Upper lobe of right lung (tissue), 1 donor: ENCODE results near the gene CACNB4. TPM values are rescaled to one million over a fixed set of nuclear protein-coding genes. Genes with fewer than 3 reads are reported as not detected.
"Not testable (repeated sequence)": the region's sequence is repeated elsewhere in the genome, so short reads cannot be mapped to it uniquely, and the experiment has no call there.

Experiments used
- ATAC-seq: fragments of 200-7000 bp; cut with Tn5 transposase; one replicate; pipeline ENCODE4 v1.9.1; 2020; ENCODE audit warnings: mild to moderate bottlenecking, moderate library complexity
- DNase-seq: peaks from one replicate; pipeline ENCODE4 v3.0.0-alpha.2; 2020
- H3K27ac ChIP-seq: fragments of 200-600 bp; one replicate; pipeline ENCODE4 v1.8.0; 2022
- H3K27me3 ChIP-seq: fragments of 200-600 bp; one replicate; pipeline ENCODE4 v1.8.0; 2022; ENCODE audit warnings: mild to moderate bottlenecking
- H3K36me3 ChIP-seq: fragments of 200-600 bp; one replicate; pipeline ENCODE4 v1.8.0; 2022
- H3K4me1 ChIP-seq: fragments of 200-600 bp; one replicate; pipeline ENCODE4 v1.8.0; 2022
- H3K4me3 ChIP-seq: fragments of 200-600 bp; one replicate; pipeline ENCODE4 v1.8.0; 2022; ENCODE audit warnings: mild to moderate bottlenecking
- H3K9me3 ChIP-seq: fragments of 200-600 bp; one replicate; pipeline ENCODE4 v1.8.0; 2022
- intact Hi-C: fragments of 100-400 bp; cut with DNase I; formaldehyde crosslinking; loops from one replicate; pipeline ENCODE4 v1.11.0; 2022
- total RNA-seq: library from RNA; stranded (reverse); fragmentation: NEBNext Ultra II Directional; extraction: Animal tissue kit (Norgen Biotek cat#: 25700); gene quantifications from one replicate; pipeline ENCODE4 v1.2.1, GENCODE V29; 2021
- TF ChIP-seq, protein P1 (sequence below): fragments of 200-600 bp; IDR thresholded peaks from one replicate; pipeline ENCODE4 v1.8.0; 2022; ENCODE audit warnings: antibody characterized with exemption
- donor health status: DM: no; HTN: yes; CAD: no; lungs with severe emphysema.

CACNB4 gene
- total RNA-seq, 1 donor from 2014 or later: 15.3 TPM

DNA sequence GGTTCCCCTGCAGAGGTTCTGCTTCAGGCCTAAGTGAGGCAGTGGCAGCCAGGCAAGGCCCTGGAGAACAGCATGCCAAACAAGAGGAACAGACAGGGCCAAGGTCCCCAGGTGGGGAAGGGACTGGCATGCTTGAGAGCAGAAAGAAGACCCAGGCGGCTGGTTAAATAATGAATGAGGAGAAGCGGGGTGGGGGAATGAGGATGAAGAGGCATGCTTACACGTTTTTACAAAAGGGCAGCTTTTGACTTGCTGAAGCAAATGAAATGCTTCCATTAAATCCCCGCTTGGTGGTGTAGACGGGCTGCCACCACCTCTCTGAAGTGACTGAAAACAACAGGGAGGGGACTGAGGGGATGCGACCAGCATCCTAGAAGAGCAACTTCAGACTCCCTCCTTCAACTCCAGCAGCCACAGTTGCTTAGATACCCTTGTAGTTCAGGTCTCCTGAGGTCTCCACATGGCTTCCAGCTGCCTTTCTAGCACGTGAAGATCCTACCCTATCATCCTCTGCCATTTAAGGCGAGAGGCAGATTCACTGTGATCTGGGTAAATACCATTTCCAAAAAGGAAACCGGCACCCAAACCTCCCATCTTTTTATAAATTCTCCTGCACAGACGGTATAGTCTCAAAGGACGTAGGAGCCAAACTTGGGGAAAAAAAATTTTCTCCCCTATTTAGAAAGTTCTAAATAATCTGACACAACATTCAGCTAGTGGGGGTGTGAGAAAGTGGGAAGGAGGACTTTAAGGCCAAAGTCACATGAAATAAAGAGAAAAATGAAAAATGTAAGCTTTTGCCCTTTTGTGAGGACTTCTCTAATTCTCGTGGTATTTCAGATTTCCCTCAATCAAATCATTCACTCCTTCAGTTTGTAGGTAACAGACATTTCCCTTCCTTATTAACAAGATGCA lies 65.6 kb downstream of the CACNB4 start:
- intact Hi-C loops: no loop called here

DNA sequence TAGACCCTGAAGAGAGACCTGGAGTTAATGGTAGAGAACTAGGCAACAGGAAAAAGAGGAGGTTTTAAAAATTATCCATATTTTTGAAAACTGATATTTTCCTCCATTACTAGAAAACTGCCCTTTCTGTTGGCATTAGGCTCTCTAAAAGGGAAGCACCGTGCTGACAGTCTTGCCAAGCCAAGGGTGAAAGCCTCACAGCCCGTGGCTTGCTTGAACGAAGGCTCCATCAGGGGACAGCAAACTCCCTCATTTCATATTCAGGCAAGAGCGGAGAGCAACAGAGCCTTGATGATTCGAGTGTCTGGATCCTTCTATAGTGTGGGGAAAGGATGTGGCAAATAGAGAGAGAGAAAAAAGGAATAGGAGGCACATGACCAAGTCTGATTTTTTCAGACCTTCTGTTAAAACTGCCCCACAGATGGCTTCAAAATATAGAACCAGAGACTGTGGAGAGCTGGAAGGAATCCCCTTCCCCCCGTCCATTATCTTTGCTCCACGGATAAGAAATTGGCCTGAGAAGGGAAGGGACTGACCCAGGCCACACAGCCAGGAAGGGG lies 67.0 kb downstream of the CACNB4 start:
- peak; percentile 15 for ATAC-seq
- Histone ChIP-seq H3K9me3 (no peaks in the 10 kb centered on the region), H3K27ac (no peak overlapping the region), H3K27me3 (no peaks in the 10 kb centered on the region), H3K4me1 (peaks cover 3% of the 10 kb centered on the region), H3K36me3 (no peaks in the 10 kb centered on the region), H3K4me3 (no peak overlapping the region)
- no peak for DNase-seq
- TF ChIP-seq, protein P1, sequence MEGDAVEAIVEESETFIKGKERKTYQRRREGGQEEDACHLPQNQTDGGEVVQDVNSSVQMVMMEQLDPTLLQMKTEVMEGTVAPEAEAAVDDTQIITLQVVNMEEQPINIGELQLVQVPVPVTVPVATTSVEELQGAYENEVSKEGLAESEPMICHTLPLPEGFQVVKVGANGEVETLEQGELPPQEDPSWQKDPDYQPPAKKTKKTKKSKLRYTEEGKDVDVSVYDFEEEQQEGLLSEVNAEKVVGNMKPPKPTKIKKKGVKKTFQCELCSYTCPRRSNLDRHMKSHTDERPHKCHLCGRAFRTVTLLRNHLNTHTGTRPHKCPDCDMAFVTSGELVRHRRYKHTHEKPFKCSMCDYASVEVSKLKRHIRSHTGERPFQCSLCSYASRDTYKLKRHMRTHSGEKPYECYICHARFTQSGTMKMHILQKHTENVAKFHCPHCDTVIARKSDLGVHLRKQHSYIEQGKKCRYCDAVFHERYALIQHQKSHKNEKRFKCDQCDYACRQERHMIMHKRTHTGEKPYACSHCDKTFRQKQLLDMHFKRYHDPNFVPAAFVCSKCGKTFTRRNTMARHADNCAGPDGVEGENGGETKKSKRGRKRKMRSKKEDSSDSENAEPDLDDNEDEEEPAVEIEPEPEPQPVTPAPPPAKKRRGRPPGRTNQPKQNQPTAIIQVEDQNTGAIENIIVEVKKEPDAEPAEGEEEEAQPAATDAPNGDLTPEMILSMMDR: no peak
- intact Hi-C loops: no loop called here

More for the DNA sequence above, 65.6 kb downstream of the CACNB4 start:
- Histone ChIP-seq H3K36me3 (no peaks in the 10 kb centered on the region), H3K27ac (no peak overlapping the region), H3K27me3 (no peaks in the 10 kb centered on the region), H3K4me1 (peaks cover 7% of the 10 kb centered on the region), H3K4me3 (no peak overlapping the region), H3K9me3 (no peaks in the 10 kb centered on the region)
- DNase-seq: no peak
- TF ChIP-seq, protein P1: no peak
- no peak for ATAC-seq

DNA sequence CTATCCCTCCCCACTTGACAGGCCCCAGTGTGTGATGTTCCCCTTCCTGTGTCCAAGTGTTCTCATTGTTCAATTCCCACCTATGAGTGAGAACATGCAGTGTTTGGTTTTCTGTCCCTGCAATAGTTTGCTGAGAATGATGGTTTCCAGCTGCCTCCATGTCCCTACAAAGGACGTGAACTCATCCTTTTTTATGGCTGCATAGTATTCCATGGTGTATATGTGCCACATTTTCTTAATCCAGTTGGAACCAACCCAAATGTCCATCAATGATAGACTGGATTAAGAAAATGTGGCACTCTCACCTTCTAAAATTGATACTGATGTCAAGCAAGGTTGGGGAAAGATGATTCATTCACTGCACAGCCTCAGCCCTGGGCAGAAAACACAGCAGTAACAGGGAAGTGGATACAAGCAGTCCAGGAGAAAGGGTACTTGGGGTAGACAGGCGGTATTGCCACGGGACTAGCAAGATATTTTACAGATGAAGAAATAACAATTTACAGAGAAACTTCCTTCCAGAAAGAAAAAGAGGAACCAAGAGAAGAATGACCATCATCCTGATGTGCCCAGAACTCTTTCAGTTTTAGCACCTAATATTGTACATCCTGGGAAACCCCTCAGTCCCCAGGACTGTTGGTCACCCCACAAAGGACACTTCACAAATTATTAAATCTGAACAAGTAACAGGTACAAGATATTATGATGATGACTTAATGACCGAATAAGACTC lies 68.1 kb downstream of the CACNB4 start:
- DNase-seq, H3K9me3 ChIP-seq, H3K4me3 ChIP-seq, H3K4me1 ChIP-seq, H3K27me3 ChIP-seq, H3K36me3 ChIP-seq, intact Hi-C loops, H3K27ac ChIP-seq: not testable (repeated sequence)
- ATAC-seq: peak; percentile 79

DNA sequence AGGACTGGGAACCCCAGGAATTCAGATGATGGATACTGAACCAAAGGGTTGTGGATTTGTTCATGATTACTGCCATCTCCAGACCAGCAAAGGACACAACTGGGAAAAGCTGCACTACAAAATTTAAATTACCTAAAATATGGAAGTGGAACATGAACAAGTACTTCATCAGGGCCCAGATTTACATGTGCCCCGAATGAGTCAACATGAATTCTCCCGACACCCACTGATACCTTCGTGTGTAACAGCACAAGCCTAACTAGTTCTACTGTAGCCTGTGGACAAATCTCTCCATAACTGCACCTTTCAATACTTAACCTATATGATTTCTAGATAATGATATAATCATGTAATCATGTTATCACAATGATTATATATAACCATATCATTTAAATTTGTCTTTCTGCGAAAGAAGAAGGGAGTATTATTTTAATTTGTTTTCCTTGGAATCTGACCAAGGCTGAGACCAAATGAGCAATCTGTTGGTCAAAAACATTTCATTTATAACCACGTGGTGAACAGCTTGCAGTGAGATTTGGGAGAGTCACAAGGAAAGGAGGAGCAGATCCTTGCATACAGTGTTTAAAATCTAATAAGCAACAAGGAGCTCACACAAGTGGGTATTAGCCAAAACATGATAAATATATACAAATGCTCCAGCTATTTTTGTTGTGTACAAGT lies 70.5 kb downstream of the CACNB4 start:
- DNase-seq (no peak), ATAC-seq (no peak)
- TF ChIP-seq, protein P1: no peak
- Histone ChIP-seq H3K4me3 (no peak overlapping the region), H3K27me3 (no peaks in the 10 kb centered on the region), H3K4me1 (peaks cover 3% of the 10 kb centered on the region), H3K36me3 (no peaks in the 10 kb centered on the region), H3K9me3 (no peaks in the 10 kb centered on the region), H3K27ac (no peak overlapping the region)
- intact Hi-C loops: no loop called here

DNA sequence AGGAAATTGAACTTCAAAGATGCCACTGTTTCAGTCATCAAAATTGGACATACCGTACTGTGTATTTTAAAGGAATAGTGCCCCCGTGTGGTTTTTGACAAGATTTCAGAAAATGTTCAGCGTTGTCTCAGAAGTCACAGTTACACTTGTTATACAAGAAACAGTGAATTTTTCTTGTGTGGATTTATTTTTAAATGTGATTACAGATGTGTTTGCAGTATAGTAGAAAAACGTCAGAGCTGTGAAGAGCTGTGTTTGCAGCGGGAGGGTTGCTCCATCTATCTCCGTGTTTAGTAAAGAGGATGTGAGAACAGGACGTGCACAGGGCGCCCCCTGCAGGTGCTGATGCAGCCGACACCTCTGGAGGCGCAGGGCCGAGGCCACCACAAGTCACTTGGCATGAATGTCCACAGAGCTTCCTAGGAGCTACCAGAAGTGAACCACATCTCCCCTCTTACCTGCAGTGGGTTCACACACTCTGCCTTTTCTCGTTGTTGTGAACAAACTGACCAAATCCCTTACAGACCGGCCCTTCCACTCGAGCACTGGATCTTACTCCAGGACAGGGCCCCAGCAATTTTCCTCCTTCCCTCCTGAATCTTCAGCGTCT lies 73.1 kb downstream of the CACNB4 start:
- peak; percentile 98 for ATAC-seq

More for the DNA sequence above, 73.1 kb downstream of the CACNB4 start:
- intact Hi-C loops: no loop called here
- TF ChIP-seq, protein P1: peak; percentile 94
- H3K27me3 ChIP-seq: no peaks in the 10 kb centered on the region
- H3K9me3 ChIP-seq: no peaks in the 10 kb centered on the region
- H3K27ac ChIP-seq: no peak overlapping the region
- no peaks in the 10 kb centered on the region for H3K36me3 ChIP-seq
- DNase-seq: peak; percentile 91
- peak overlapping the region; percentile 31 for H3K4me3 ChIP-seq
- H3K4me1 ChIP-seq: peaks cover 3% of the 10 kb centered on the region
